Esophagus squamous epithelium (tissue), 5 donors: ENCODE data around the gene ACVR1B. TPM values are rescaled to one million over a fixed set of nuclear protein-coding genes. Genes with fewer than 3 reads are reported as not detected.
A peak's percentile ranks its signal among the peaks of the same experiment; 100 is the strongest.

Experiments used
- DNase-seq: peaks from one replicate; lab custom pipeline; 2025; lab: John Stamatoyannopoulos, UW
- H3K27ac ChIP-seq, 4 donors: fragments of 200-600 bp; sonication (generic); one replicate each; pipeline ENCODE4 v1.5.1; 2016 to 2019; ENCODE audit warnings: mild to moderate bottlenecking in 1 of 4
- H3K27me3 ChIP-seq, 4 donors: fragments of 200-600 bp; sonication (generic); 1 replicate in 3 of 4; 2 replicates in 1 of 4; pipeline versions ENCODE4 v1.5.1 to v1.6.0; 2017 to 2021; ENCODE audit warnings: antibody characterized with exemption in 1 of 4
- H3K36me3 ChIP-seq, 3 donors: fragments of 200-600 bp; sonication (generic); one replicate each; pipeline ENCODE4 v1.5.1; 2016 to 2019
- H3K4me1 ChIP-seq, 3 donors: fragments of 200-600 bp; sonication (generic); one replicate each; pipeline ENCODE4 v1.5.1; 2017 to 2019
- H3K4me3 ChIP-seq, 4 donors: fragments of 200-600 bp; sonication (generic); 1 replicate in 3 of 4; 2 replicates in 1 of 4; pipeline ENCODE4 v1.5.1; 2016 to 2019; ENCODE audit warnings: mild to moderate bottlenecking in 2 of 4, moderate library complexity in 1 of 4
- H3K9me3 ChIP-seq, 3 donors: fragments of 200-600 bp; sonication (generic); one replicate each; pipeline ENCODE4 v1.5.1; 2016 to 2019
- CTCF ChIP-seq, 6 experiments: fragments of 450-650 bp in 4 of 6; fragments of 200-600 bp in 2 of 6; sonication (generic) in 2 of 6; IDR thresholded peaks; one replicate each; pipeline ENCODE4 v1.5.1; 2016 to 2019; ENCODE audit warnings: antibody characterized with exemption in 6 of 6, mild to moderate bottlenecking in 4 of 6, moderate library complexity in 4 of 6
- POLR2A ChIP-seq, 4 donors: fragments of 450-650 bp; IDR thresholded peaks; one replicate each; pipeline ENCODE4 v1.6.1; 2017; ENCODE audit warnings: antibody characterized with exemption in 4 of 4, mild to moderate bottlenecking in 4 of 4, moderate library complexity in 3 of 4
- WGBS, 2 donors: methylation state at CpG; one replicate each; pipeline ENCODE4 v1.1.5; 2018; 5-methylcytosine and 5-hydroxymethylcytosine counted together
- intact Hi-C: fragments of 100-400 bp; cut with DNase I; formaldehyde crosslinking; loops from one replicate; pipeline ENCODE4 v1.15.0; 2022
- total RNA-seq, 4 donors: library from RNA; depleted of rRNA; stranded (reverse); fragments of >200 nt; gene quantifications; one replicate each; pipeline ENCODE4 v1.1.0, GENCODE V29; 2016
- donor health status: DM: yes; HTN: yes; CAD: no.

ACVR1B gene
- total RNA-seq, 4 donors from 2014 or later: 11.4 to 31.7 (median 16.8) TPM

- H3K36me3 ChIP-seq: peaks cover 0 to 29% (median 0%) of the 10 kb centered on the region in 3 donors
- intact Hi-C loops: no loop called here
- no peaks in the 10 kb centered on the region for H3K9me3 ChIP-seq
- H3K27ac ChIP-seq: no peak overlapping the region
- DNase-seq: no peak
- WGBS, 2 donors: 93 to 96% methylated on average over 4 of the region's 4 CpGs
- peaks cover 12 to 49% (median 22%) of the 10 kb centered on the region in 3 donors for H3K4me1 ChIP-seq
- H3K27me3 ChIP-seq: no peaks in the 10 kb centered on the region
- H3K4me3 ChIP-seq: no peak overlapping the region
- TF ChIP-seq CTCF (IDR thresholded peaks at IDR 0.05) (no peak), POLR2A (IDR thresholded peaks at IDR 0.05) (no peak)
These were observed 12.0 kb downstream of the ACVR1B start for GRCh38 chr12:51963477-51963876.

GRCh38 chr12:51969643-51970042 lies 18.1 kb downstream of the ACVR1B start:
- Histone ChIP-seq H3K9me3 (no peaks in the 10 kb centered on the region), H3K27ac (no peak overlapping the region), H3K4me1 (peaks cover 34 to 50% (median 38%) of the 10 kb centered on the region in 3 donors), H3K27me3 (no peaks in the 10 kb centered on the region), H3K4me3 (no peak overlapping the region), H3K36me3 (peaks cover 0 to 5% (median 0%) of the 10 kb centered on the region in 3 donors)
- intact Hi-C loops: no loop called here
- no peak for DNase-seq
- TF ChIP-seq POLR2A (IDR thresholded peaks at IDR 0.05): no peak
- no peak for TF ChIP-seq CTCF (IDR thresholded peaks at IDR 0.05)
- WGBS, 2 donors: 88 to 95% methylated on average over 2 of the region's 2 CpGs

- Histone ChIP-seq H3K27ac (peak overlapping the region; percentile 14 to 67 (median 58)), H3K9me3 (no peaks in the 10 kb centered on the region), H3K4me1 (peaks cover 34 to 62% (median 38%) of the 10 kb centered on the region in 3 donors), H3K36me3 (peaks cover 4 to 16% (median 7%) of the 10 kb centered on the region in 3 donors), H3K4me3 (no peak overlapping the region), H3K27me3 (no peaks in the 10 kb centered on the region)
- WGBS, 2 donors: 33 to 36% methylated on average over 13 of the region's 13 CpGs
- no peak for DNase-seq
- TF ChIP-seq CTCF (IDR thresholded peaks at IDR 0.05) (peak; percentile 31 to 62 (median 40)), POLR2A (IDR thresholded peaks at IDR 0.05) (no peak)
- intact Hi-C loops: no loop called here
These were observed 19.6 kb downstream of the ACVR1B start for GRCh38 chr12:51970904-51971646.

GRCh38 chr12:51971679-51972421 lies 20.4 kb downstream of the ACVR1B start:
- 52 to 53% methylated on average over 4 of the region's 4 CpGs for WGBS, 2 donors

More at GRCh38 chr12:51971679-51972421, 20.4 kb downstream of the ACVR1B start:
- Histone ChIP-seq H3K4me3 (no peak overlapping the region), H3K36me3 (peaks cover 12 to 21% (median 15%) of the 10 kb centered on the region in 3 donors), H3K4me1 (peaks cover 34 to 62% (median 38%) of the 10 kb centered on the region in 3 donors), H3K27me3 (no peaks in the 10 kb centered on the region), H3K27ac (peak overlapping the region; percentile 51 to 77 (median 66)), H3K9me3 (no peaks in the 10 kb centered on the region)
- intact Hi-C loops: no loop called here
- TF ChIP-seq POLR2A (IDR thresholded peaks at IDR 0.05) (no peak), CTCF (IDR thresholded peaks at IDR 0.05) (no peak)
- no peak for DNase-seq
